Measurements from ENCODE around the gene APOOL.

The APOOL gene

DNA sequence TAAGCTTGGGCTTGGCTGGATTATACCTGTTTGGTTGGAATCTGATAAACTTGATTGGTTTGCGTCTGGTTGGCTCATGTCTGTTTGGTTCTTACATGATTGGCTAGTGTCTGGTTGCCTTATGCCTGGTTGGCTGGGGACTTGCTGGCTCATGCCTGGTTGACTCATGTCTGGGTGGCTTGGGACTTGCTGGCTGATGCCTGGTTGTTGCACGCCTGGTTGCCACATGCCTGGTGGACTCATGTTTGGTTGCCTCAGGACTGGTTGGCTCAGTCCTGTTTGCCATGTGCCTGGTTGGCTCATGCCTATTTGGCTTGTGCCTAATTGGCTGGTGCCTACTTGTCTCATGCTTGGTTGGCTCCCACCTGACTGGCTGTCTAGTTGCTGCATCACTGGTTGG, 104.5 kb downstream of the APOOL start:
- H3K4me3 ChIP-seq (ENCODE audit: low read depth, low read length): no peak overlapping the region
- TF ChIP-seq, protein P1, sequence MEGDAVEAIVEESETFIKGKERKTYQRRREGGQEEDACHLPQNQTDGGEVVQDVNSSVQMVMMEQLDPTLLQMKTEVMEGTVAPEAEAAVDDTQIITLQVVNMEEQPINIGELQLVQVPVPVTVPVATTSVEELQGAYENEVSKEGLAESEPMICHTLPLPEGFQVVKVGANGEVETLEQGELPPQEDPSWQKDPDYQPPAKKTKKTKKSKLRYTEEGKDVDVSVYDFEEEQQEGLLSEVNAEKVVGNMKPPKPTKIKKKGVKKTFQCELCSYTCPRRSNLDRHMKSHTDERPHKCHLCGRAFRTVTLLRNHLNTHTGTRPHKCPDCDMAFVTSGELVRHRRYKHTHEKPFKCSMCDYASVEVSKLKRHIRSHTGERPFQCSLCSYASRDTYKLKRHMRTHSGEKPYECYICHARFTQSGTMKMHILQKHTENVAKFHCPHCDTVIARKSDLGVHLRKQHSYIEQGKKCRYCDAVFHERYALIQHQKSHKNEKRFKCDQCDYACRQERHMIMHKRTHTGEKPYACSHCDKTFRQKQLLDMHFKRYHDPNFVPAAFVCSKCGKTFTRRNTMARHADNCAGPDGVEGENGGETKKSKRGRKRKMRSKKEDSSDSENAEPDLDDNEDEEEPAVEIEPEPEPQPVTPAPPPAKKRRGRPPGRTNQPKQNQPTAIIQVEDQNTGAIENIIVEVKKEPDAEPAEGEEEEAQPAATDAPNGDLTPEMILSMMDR (IDR thresholded peaks at IDR 0.05; ENCODE audit: low read depth, low read length): no peak
- TF ChIP-seq MYC (IDR thresholded peaks at IDR 0.05; ENCODE audit: low read depth, low read length) (no peak), MAX (IDR thresholded peaks at IDR 0.05; ENCODE audit: low read depth, low read length) (no peak), POLR2A (IDR thresholded peaks at IDR 0.05; ENCODE audit: extremely low read depth, insufficient read length) (no peak)
- DNase-seq (ENCODE audit: low read depth): no peak

- peak; percentile 25 for DNase-seq (ENCODE audit: low read depth)
- no peak for TF ChIP-seq MYC (IDR thresholded peaks at IDR 0.05; ENCODE audit: low read depth, low read length)
- no peak for TF ChIP-seq MAX (IDR thresholded peaks at IDR 0.05; ENCODE audit: low read depth, low read length)
- TF ChIP-seq, protein P1 (IDR thresholded peaks at IDR 0.05; ENCODE audit: low read depth, low read length): peak; percentile 21
- no peak for TF ChIP-seq POLR2A (IDR thresholded peaks at IDR 0.05; ENCODE audit: extremely low read depth, insufficient read length)
- H3K4me3 ChIP-seq (ENCODE audit: low read depth, low read length): no peak overlapping the region
Observed at GRCh38 chrX:85109235-85109634, 105.6 kb downstream of the APOOL start.

DNA sequence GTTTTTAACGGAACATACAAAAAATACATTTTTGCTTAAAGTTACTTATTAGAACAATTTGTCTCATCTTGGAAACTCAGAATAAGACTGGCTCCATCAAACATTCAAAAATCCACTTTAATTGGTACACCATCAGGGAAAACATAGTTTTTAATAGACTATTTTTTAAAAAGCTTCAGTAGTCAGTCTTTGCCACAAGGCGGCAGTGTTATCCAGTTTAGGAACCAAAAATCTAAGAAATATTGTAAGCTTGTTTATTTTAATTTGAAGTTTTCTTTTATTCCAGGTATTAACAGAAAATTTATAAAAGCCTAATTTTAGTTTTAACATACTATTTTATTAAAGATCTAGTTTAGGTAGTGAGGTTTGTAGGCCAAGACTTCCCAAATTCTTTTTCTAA, 107.7 kb downstream of the APOOL start:
- TF ChIP-seq, protein P1 (IDR thresholded peaks at IDR 0.05; ENCODE audit: low read depth, low read length): peak; percentile 40
- no peak for TF ChIP-seq POLR2A (IDR thresholded peaks at IDR 0.05; ENCODE audit: extremely low read depth, insufficient read length)
- DNase-seq (ENCODE audit: low read depth): peak; percentile 10
- H3K4me3 ChIP-seq (ENCODE audit: low read depth, low read length): no peak overlapping the region

GRCh38 chrX:85112293-85112692, 108.6 kb downstream of the APOOL start:
- DNase-seq (ENCODE audit: low read depth): no peak
- TF ChIP-seq MAX (IDR thresholded peaks at IDR 0.05; ENCODE audit: low read depth, low read length) (no peak), POLR2A (IDR thresholded peaks at IDR 0.05; ENCODE audit: extremely low read depth, insufficient read length) (no peak), MYC (IDR thresholded peaks at IDR 0.05; ENCODE audit: low read depth, low read length) (no peak)
- TF ChIP-seq, protein P1 (IDR thresholded peaks at IDR 0.05; ENCODE audit: low read depth, low read length): no peak
- H3K4me3 ChIP-seq (ENCODE audit: low read depth, low read length): no peak overlapping the region

GRCh38 chrX:85113746-85114145, 110.1 kb downstream of the APOOL start:
- H3K4me3 ChIP-seq (ENCODE audit: low read depth, low read length): no peak overlapping the region
- TF ChIP-seq, protein P1 (IDR thresholded peaks at IDR 0.05; ENCODE audit: low read depth, low read length): no peak
- TF ChIP-seq MAX (IDR thresholded peaks at IDR 0.05; ENCODE audit: low read depth, low read length) (no peak), MYC (IDR thresholded peaks at IDR 0.05; ENCODE audit: low read depth, low read length) (no peak), POLR2A (IDR thresholded peaks at IDR 0.05; ENCODE audit: extremely low read depth, insufficient read length) (no peak)
- no peak for DNase-seq (ENCODE audit: low read depth)

GRCh38 chrX:85114171-85114570, 110.5 kb downstream of the APOOL start:
- TF ChIP-seq MAX (IDR thresholded peaks at IDR 0.05; ENCODE audit: low read depth, low read length) (no peak), MYC (IDR thresholded peaks at IDR 0.05; ENCODE audit: low read depth, low read length) (no peak), POLR2A (IDR thresholded peaks at IDR 0.05; ENCODE audit: extremely low read depth, insufficient read length) (no peak)
- TF ChIP-seq, protein P1 (IDR thresholded peaks at IDR 0.05; ENCODE audit: low read depth, low read length): no peak
- DNase-seq (ENCODE audit: low read depth): no peak
- H3K4me3 ChIP-seq (ENCODE audit: low read depth, low read length): no peak overlapping the region
